Lower leg skin (tissue), 3 donors: ENCODE data around the gene DOCK7.

Experiments
- POLR2A ChIP-seq, 2 donors: fragments of 450-650 bp; IDR thresholded peaks; one replicate each; pipeline ENCODE4 v1.6.1; 2016 to 2017; ENCODE audit warnings: antibody characterized with exemption in 2 of 2, mild to moderate bottlenecking in 1 of 2, moderate library complexity in 1 of 2
- TF ChIP-seq, protein P1 (sequence below), 3 donors: fragments of 450-650 bp; IDR thresholded peaks; one replicate each; pipeline ENCODE4 v1.5.1; 2016; ENCODE audit warnings: antibody characterized with exemption in 3 of 3, mild to moderate bottlenecking in 3 of 3, moderate library complexity in 2 of 3

DNA sequence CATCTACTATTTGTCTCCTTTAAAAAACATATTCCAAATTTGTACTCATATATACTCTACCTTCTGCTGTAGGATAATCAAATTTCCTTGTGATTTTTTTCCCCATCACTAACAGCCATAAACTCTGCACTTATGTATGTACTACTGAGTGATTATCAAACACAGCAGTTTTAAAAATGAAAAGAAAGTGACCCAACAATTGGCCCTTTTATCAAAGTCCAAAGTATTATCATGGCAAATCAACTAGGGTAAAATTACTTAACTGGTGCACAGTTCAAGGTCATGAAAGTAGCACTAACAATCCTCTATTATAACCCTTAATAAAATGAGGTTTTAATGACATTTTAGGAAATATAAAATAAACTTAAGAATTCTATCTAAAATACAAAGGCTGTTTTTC is 79.3 kb downstream of the DOCK7 start:
- no peak for TF ChIP-seq POLR2A (IDR thresholded peaks at IDR 0.05)
- TF ChIP-seq, protein P1, sequence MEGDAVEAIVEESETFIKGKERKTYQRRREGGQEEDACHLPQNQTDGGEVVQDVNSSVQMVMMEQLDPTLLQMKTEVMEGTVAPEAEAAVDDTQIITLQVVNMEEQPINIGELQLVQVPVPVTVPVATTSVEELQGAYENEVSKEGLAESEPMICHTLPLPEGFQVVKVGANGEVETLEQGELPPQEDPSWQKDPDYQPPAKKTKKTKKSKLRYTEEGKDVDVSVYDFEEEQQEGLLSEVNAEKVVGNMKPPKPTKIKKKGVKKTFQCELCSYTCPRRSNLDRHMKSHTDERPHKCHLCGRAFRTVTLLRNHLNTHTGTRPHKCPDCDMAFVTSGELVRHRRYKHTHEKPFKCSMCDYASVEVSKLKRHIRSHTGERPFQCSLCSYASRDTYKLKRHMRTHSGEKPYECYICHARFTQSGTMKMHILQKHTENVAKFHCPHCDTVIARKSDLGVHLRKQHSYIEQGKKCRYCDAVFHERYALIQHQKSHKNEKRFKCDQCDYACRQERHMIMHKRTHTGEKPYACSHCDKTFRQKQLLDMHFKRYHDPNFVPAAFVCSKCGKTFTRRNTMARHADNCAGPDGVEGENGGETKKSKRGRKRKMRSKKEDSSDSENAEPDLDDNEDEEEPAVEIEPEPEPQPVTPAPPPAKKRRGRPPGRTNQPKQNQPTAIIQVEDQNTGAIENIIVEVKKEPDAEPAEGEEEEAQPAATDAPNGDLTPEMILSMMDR (IDR thresholded peaks at IDR 0.05), result no peak
